Fibroblast of peridontal ligament (primary cell): ENCODE measurements around the gene ACP1.

Experiments used
- DNase-seq: peaks from one replicate; pipeline ENCODE4 v3.0.0-alpha.2; 2010; ENCODE audit errors: extremely low read depth

ACP1 gene

GRCh38 chr2:264493-265468 lies at the start of gene ACP1:
Gene ACP1, plus strand, starts transcription at chr2:264947. Its CDS starts 18 bp downstream, at chr2:264965.
- peak; percentile 91 for DNase-seq

GRCh38 chr2:216068-216467 lies 48.7 kb upstream of the ACP1 start:
- no peak for DNase-seq

- DNase-seq = no peak
Observed at GRCh38 chr2:223451-223850, 41.3 kb upstream of the ACP1 start.

GRCh38 chr2:223971-224760 lies 40.6 kb upstream of the ACP1 start:
- DNase-seq = no peak

- no peak for DNase-seq
Observed at GRCh38 chr2:228115-228514, 36.6 kb upstream of the ACP1 start.

- DNase-seq = no peak
Observed at GRCh38 chr2:228518-229278, 36.0 kb upstream of the ACP1 start.

GRCh38 chr2:231521-232185 lies 33.1 kb upstream of the ACP1 start:
- no peak for DNase-seq

- no peak for DNase-seq
Observed at GRCh38 chr2:233030-233429, 31.7 kb upstream of the ACP1 start.

- no peak for DNase-seq
Observed at GRCh38 chr2:234421-234820, 30.3 kb upstream of the ACP1 start.

- DNase-seq = no peak
Observed at GRCh38 chr2:236993-237539, 27.7 kb upstream of the ACP1 start.

GRCh38 chr2:237878-238277 lies 26.9 kb upstream of the ACP1 start:
- no peak for DNase-seq

- DNase-seq = no peak
Observed at GRCh38 chr2:238431-238830, 26.3 kb upstream of the ACP1 start.

- DNase-seq = no peak
Observed at GRCh38 chr2:238869-239268, 25.9 kb upstream of the ACP1 start.

- no peak for DNase-seq
Observed at GRCh38 chr2:244547-244946, 20.2 kb upstream of the ACP1 start.

- DNase-seq = peak; percentile 81
Observed at GRCh38 chr2:246489-247144, 18.1 kb upstream of the ACP1 start.

- no peak for DNase-seq
Observed at GRCh38 chr2:248724-249123, 16.0 kb upstream of the ACP1 start.

GRCh38 chr2:249538-250042 lies 15.2 kb upstream of the ACP1 start:
- no peak for DNase-seq

- no peak for DNase-seq
Observed at GRCh38 chr2:252001-252602, 12.6 kb upstream of the ACP1 start.

GRCh38 chr2:253202-253638 lies 11.5 kb upstream of the ACP1 start:
- no peak for DNase-seq

- no peak for DNase-seq
Observed at GRCh38 chr2:254241-254640, 10.5 kb upstream of the ACP1 start.
